ENCODE data around the gene ANKRD31.

DNA sequence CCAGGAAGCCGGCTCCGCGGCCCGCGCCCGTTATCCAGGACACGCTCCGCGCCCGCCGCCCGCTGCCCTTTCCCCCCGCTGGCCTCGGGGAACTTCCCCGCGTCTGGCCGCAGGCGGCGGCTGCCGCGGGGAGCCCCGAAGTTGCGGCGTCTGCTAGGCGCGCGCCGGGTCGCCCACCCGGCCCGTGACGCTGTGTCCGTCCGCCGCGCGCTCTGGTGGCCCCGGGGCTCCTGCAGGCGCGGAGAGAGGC is 183.7 kb downstream of the ANKRD31 start:
- TF ChIP-seq CTCF (conservative IDR thresholded peaks at IDR 0.05; ENCODE audit: low read depth, low read length): no peak
- no peak for TF ChIP-seq EZH2 (IDR thresholded peaks at IDR 0.05; ENCODE audit: low read length, unreplicated experiment)
- no peak for TF ChIP-seq EZH2phosphoT487 (IDR thresholded peaks at IDR 0.05; ENCODE audit: borderline replicate concordance, low read length)

Measured in PC-3 (cell line).